ENCODE results near the gene PLCB1.

DNA sequence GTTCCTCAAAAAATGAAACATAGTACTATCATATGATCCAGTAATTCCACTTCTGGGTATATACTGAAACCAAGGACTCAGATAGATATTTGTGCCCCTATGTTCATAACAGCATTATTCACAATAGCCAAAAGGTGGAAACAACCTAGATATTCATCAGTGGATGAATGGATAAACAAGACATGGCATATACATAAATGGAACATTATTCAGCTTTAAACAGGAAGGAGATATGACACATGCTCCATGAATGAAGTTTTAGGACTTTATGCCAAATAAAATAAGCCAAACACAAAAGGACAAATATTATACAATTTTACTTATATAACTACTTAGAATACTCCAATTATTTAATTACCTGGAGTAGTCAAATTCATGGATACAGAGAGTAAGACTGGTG lies 16.4 kb downstream of the PLCB1 start:
- TF ChIP-seq, protein P1, sequence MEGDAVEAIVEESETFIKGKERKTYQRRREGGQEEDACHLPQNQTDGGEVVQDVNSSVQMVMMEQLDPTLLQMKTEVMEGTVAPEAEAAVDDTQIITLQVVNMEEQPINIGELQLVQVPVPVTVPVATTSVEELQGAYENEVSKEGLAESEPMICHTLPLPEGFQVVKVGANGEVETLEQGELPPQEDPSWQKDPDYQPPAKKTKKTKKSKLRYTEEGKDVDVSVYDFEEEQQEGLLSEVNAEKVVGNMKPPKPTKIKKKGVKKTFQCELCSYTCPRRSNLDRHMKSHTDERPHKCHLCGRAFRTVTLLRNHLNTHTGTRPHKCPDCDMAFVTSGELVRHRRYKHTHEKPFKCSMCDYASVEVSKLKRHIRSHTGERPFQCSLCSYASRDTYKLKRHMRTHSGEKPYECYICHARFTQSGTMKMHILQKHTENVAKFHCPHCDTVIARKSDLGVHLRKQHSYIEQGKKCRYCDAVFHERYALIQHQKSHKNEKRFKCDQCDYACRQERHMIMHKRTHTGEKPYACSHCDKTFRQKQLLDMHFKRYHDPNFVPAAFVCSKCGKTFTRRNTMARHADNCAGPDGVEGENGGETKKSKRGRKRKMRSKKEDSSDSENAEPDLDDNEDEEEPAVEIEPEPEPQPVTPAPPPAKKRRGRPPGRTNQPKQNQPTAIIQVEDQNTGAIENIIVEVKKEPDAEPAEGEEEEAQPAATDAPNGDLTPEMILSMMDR (IDR thresholded peaks at IDR 0.05): no peak
- TF ChIP-seq POLR2A (IDR thresholded peaks at IDR 0.05; ENCODE audit: low read depth): no peak
- TF ChIP-seq EP300 (IDR thresholded peaks at IDR 0.05): no peak

Data from esophagus muscularis mucosa (tissue), 4 donors.